ENCODE data around the gene ZNF43. TPM values are rescaled to one million over a fixed set of nuclear protein-coding genes. Genes with fewer than 3 reads are reported as not detected.
A peak's percentile ranks its signal among the peaks of the same experiment; 100 is the strongest.
"Not testable (repeated sequence)": the region's sequence is repeated elsewhere in the genome, so short reads cannot be mapped to it uniquely, and the experiment has no call there.

The ZNF43 gene
- 6.5 and 8.0 TPM in 2 replicates for total RNA-seq

GRCh38 chr19:21835810-21836444, at the start of gene ZNF43:
Gene ZNF43, minus strand, starts transcription at chr19:21836182. Its CDS starts 144 bp downstream, at chr19:21836038.
- peak; percentile 94 for DNase-seq (ENCODE audit: insufficient read length, low spot score, missing footprints)
- H3K36me3 ChIP-seq (ENCODE audit: insufficient read depth, low read length), result no peaks in the 10 kb centered on the region
- H3K4me1 ChIP-seq (ENCODE audit: insufficient read depth, low read length), result peaks cover 12% of the 10 kb centered on the region
- peak within 1 kb of the TSS; percentile 99 for H2AFZ ChIP-seq (ENCODE audit: low read length)
- no peaks in the 10 kb centered on the region for H3K27me3 ChIP-seq (ENCODE audit: insufficient read depth, low read length)
- H3K79me2 ChIP-seq (ENCODE audit: insufficient read depth, low read length), result peaks cover 36% of the 10 kb centered on the region
- peak within 1 kb of the TSS; percentile 93 for H3K27ac ChIP-seq (ENCODE audit: low read depth, low read length)
- H3K4me3 ChIP-seq (ENCODE audit: insufficient read depth, low read length), result peak within 1 kb of the TSS; percentile 90
- H3K4me2 ChIP-seq (ENCODE audit: insufficient read depth, low read length), result peak within 1 kb of the TSS; percentile 85
- H3K9me3 ChIP-seq (ENCODE audit: low read depth, low read length), result no peaks in the 10 kb centered on the region
- no peak for TF ChIP-seq CTCF (IDR thresholded peaks at IDR 0.05; ENCODE audit: extremely low read depth, low read depth, low read length)
- no peaks in the 10 kb centered on the region for H4K20me1 ChIP-seq (ENCODE audit: insufficient read depth, low read length)

GRCh38 chr19:21885516-21885915, 49.5 kb upstream of the ZNF43 start:
- H3K36me3 ChIP-seq (ENCODE audit: insufficient read depth, low read length); H2AFZ ChIP-seq (ENCODE audit: low read length); H3K4me3 ChIP-seq (ENCODE audit: insufficient read depth, low read length); H3K27ac ChIP-seq (ENCODE audit: low read depth, low read length); H3K4me1 ChIP-seq (ENCODE audit: insufficient read depth, low read length); H3K79me2 ChIP-seq (ENCODE audit: insufficient read depth, low read length); H3K27me3 ChIP-seq (ENCODE audit: insufficient read depth, low read length); H3K9me3 ChIP-seq (ENCODE audit: low read depth, low read length); H4K20me1 ChIP-seq (ENCODE audit: insufficient read depth, low read length); DNase-seq (ENCODE audit: insufficient read length, low spot score, missing footprints); H3K4me2 ChIP-seq (ENCODE audit: insufficient read depth, low read length): not testable (repeated sequence)

DNA sequence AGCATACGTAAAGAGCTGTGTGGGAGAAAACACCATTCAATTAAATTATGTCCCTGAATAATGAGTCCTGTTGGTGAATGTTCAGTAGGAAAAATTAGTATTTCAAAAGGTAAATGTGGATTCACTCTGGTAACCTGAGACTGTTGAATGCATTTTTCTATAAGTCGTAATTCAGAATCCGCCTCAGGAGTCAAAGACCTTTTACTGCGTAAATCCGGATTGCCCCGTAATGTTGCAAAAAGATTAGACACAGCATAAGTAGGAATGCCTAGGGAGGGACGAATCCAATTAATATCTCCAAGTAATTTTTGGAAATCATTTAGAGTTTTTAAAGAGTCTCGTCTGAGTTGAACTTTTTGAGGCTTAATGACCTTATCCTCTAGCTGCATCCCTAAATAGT, 48.8 kb upstream of the ZNF43 start:
- not testable (repeated sequence) for H3K4me2 ChIP-seq (ENCODE audit: insufficient read depth, low read length); H3K79me2 ChIP-seq (ENCODE audit: insufficient read depth, low read length); H3K36me3 ChIP-seq (ENCODE audit: insufficient read depth, low read length); DNase-seq (ENCODE audit: insufficient read length, low spot score, missing footprints); H3K27ac ChIP-seq (ENCODE audit: low read depth, low read length); H3K9me3 ChIP-seq (ENCODE audit: low read depth, low read length); H4K20me1 ChIP-seq (ENCODE audit: insufficient read depth, low read length); H3K4me3 ChIP-seq (ENCODE audit: insufficient read depth, low read length); H3K27me3 ChIP-seq (ENCODE audit: insufficient read depth, low read length); H2AFZ ChIP-seq (ENCODE audit: low read length); H3K4me1 ChIP-seq (ENCODE audit: insufficient read depth, low read length)

GRCh38 chr19:21883516-21883915, 47.5 kb upstream of the ZNF43 start:
- Histone ChIP-seq H3K4me3 (ENCODE audit: insufficient read depth, low read length) (no peak overlapping the region), H3K27ac (ENCODE audit: low read depth, low read length) (no peak overlapping the region), H3K4me1 (ENCODE audit: insufficient read depth, low read length) (no peaks in the 10 kb centered on the region), H2AFZ (ENCODE audit: low read length) (no peak overlapping the region), H3K79me2 (ENCODE audit: insufficient read depth, low read length) (no peaks in the 10 kb centered on the region), H3K27me3 (ENCODE audit: insufficient read depth, low read length) (no peaks in the 10 kb centered on the region), H3K36me3 (ENCODE audit: insufficient read depth, low read length) (no peaks in the 10 kb centered on the region), H3K9me3 (ENCODE audit: low read depth, low read length) (no peaks in the 10 kb centered on the region), H3K4me2 (ENCODE audit: insufficient read depth, low read length) (no peak overlapping the region), H4K20me1 (ENCODE audit: insufficient read depth, low read length) (no peaks in the 10 kb centered on the region)
- no peak for DNase-seq (ENCODE audit: insufficient read length, low spot score, missing footprints)
- no peak for TF ChIP-seq CTCF (IDR thresholded peaks at IDR 0.05; ENCODE audit: extremely low read depth, low read depth, low read length)

- not testable (repeated sequence) for H3K27ac ChIP-seq (ENCODE audit: low read depth, low read length); H2AFZ ChIP-seq (ENCODE audit: low read length); H3K79me2 ChIP-seq (ENCODE audit: insufficient read depth, low read length); H4K20me1 ChIP-seq (ENCODE audit: insufficient read depth, low read length); H3K27me3 ChIP-seq (ENCODE audit: insufficient read depth, low read length); H3K9me3 ChIP-seq (ENCODE audit: low read depth, low read length); H3K4me3 ChIP-seq (ENCODE audit: insufficient read depth, low read length); H3K4me1 ChIP-seq (ENCODE audit: insufficient read depth, low read length); DNase-seq (ENCODE audit: insufficient read length, low spot score, missing footprints); H3K36me3 ChIP-seq (ENCODE audit: insufficient read depth, low read length); H3K4me2 ChIP-seq (ENCODE audit: insufficient read depth, low read length)
Measured at GRCh38 chr19:21880761-21881160, 44.8 kb upstream of the ZNF43 start.

Measured in osteoblast (primary cell).